Hepatocyte (in vitro differentiated cells): ENCODE data around the gene LYRM4.

Experiments used
- EZH2 ChIP-seq: fragments of 200-600 bp; sonication (generic); IDR thresholded peaks from 2 replicates; pipeline ENCODE4 v1.6.1; 2016; ENCODE audit warnings: antibody characterized with exemption, mild to moderate bottlenecking, borderline replicate concordance
- EZH2phosphoT487 ChIP-seq: fragments of 200-600 bp; sonication (generic); IDR thresholded peaks from one replicate; pipeline ENCODE4 v1.6.1; 2018; ENCODE audit warnings: antibody characterized with exemption, mild to moderate bottlenecking, low read depth, moderate library complexity; ENCODE audit not compliant: unreplicated experiment, severe bottlenecking
- TF ChIP-seq, protein P1 (sequence below): fragments of 200-600 bp; sonication (generic); IDR thresholded peaks from 2 replicates; pipeline ENCODE4 v1.5.1; 2016; ENCODE audit warnings: antibody characterized with exemption, mild to moderate bottlenecking; ENCODE audit not compliant: poor library complexity

GRCh38 chr6:5250911-5251310 lies 9.8 kb downstream of the LYRM4 start:
- TF ChIP-seq, protein P1, sequence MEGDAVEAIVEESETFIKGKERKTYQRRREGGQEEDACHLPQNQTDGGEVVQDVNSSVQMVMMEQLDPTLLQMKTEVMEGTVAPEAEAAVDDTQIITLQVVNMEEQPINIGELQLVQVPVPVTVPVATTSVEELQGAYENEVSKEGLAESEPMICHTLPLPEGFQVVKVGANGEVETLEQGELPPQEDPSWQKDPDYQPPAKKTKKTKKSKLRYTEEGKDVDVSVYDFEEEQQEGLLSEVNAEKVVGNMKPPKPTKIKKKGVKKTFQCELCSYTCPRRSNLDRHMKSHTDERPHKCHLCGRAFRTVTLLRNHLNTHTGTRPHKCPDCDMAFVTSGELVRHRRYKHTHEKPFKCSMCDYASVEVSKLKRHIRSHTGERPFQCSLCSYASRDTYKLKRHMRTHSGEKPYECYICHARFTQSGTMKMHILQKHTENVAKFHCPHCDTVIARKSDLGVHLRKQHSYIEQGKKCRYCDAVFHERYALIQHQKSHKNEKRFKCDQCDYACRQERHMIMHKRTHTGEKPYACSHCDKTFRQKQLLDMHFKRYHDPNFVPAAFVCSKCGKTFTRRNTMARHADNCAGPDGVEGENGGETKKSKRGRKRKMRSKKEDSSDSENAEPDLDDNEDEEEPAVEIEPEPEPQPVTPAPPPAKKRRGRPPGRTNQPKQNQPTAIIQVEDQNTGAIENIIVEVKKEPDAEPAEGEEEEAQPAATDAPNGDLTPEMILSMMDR, result no peak
- TF ChIP-seq EZH2 (no peak), EZH2phosphoT487 (no peak)
